ENCODE results near the gene ITPR3.

Gene ITPR3

GRCh38 chr6:33686981-33687975 is 66.2 kb downstream of the ITPR3 start:
- no peak for DNase-seq (ENCODE audit: low spot score)

- no peak for DNase-seq (ENCODE audit: low spot score)
Measured at GRCh38 chr6:33688006-33688405, 66.9 kb downstream of the ITPR3 start.

GRCh38 chr6:33688451-33689147 is 67.5 kb downstream of the ITPR3 start:
- no peak for DNase-seq (ENCODE audit: low spot score)

GRCh38 chr6:33689148-33689494 is 68.0 kb downstream of the ITPR3 start:
- DNase-seq (ENCODE audit: low spot score), result no peak

- DNase-seq (ENCODE audit: low spot score), result no peak
Measured at GRCh38 chr6:33689879-33690278, 68.8 kb downstream of the ITPR3 start.

- no peak for DNase-seq (ENCODE audit: low spot score)
Measured at GRCh38 chr6:33690766-33691165, 69.6 kb downstream of the ITPR3 start.

- DNase-seq (ENCODE audit: low spot score), result no peak
Measured at GRCh38 chr6:33691456-33692077, 70.4 kb downstream of the ITPR3 start.

- DNase-seq (ENCODE audit: low spot score), result no peak
Measured at GRCh38 chr6:33692078-33692759, 71.1 kb downstream of the ITPR3 start.

GRCh38 chr6:33692760-33693158 is 71.6 kb downstream of the ITPR3 start:
- no peak for DNase-seq (ENCODE audit: low spot score)

GRCh38 chr6:33693186-33694105 is 72.3 kb downstream of the ITPR3 start:
- no peak for DNase-seq (ENCODE audit: low spot score)

- no peak for DNase-seq (ENCODE audit: low spot score)
Measured at GRCh38 chr6:33694401-33694931, 73.3 kb downstream of the ITPR3 start.

- no peak for DNase-seq (ENCODE audit: low spot score)
Measured at GRCh38 chr6:33694977-33695376, 73.9 kb downstream of the ITPR3 start.

GRCh38 chr6:33695451-33695887 is 74.3 kb downstream of the ITPR3 start:
- no peak for DNase-seq (ENCODE audit: low spot score)

GRCh38 chr6:33696076-33696475 is 75.0 kb downstream of the ITPR3 start:
- DNase-seq (ENCODE audit: low spot score), result no peak

- DNase-seq (ENCODE audit: low spot score), result peak; percentile 68
Measured at GRCh38 chr6:33696548-33697518, 75.7 kb downstream of the ITPR3 start.

- no peak for DNase-seq (ENCODE audit: low spot score)
Measured at GRCh38 chr6:33697845-33698244, 76.7 kb downstream of the ITPR3 start.

GRCh38 chr6:33698494-33698893 is 77.4 kb downstream of the ITPR3 start:
- DNase-seq (ENCODE audit: low spot score), result no peak

- DNase-seq (ENCODE audit: low spot score), result no peak
Measured at GRCh38 chr6:33699131-33699530, 78.0 kb downstream of the ITPR3 start.

GRCh38 chr6:33699739-33700138 is 78.6 kb downstream of the ITPR3 start:
- no peak for DNase-seq (ENCODE audit: low spot score)

Measured in AG08396 (cell line).